Neural progenitor cell (in vitro differentiated cells): Measurements from ENCODE around the gene CYP11A1. TPM values are rescaled to one million over a fixed set of nuclear protein-coding genes. Genes with fewer than 3 reads are reported as not detected.

Experiments used
- DNase-seq: peaks from one replicate; pipeline ENCODE4 v3.0.0-alpha.2; 2016; ENCODE audit warnings: low spot score
- H2AFZ ChIP-seq: fragments of 200-600 bp; sonication (generic); replicated peaks from 2 replicates; pipeline ENCODE4 v1.6.1; 2016; ENCODE audit warnings: antibody characterized with exemption
- H3F3A ChIP-seq: fragments of 200-600 bp; sonication (generic); 2 replicates; pipeline ENCODE4 v1.6.1; 2016; ENCODE audit warnings: antibody characterized with exemption, low read depth
- H3K27ac ChIP-seq: fragments of 200-600 bp; sonication (generic); 2 replicates; pipeline ENCODE4 v1.5.1; 2016; ENCODE audit warnings: mild to moderate bottlenecking
- H3K27me3 ChIP-seq: fragments of 200-600 bp; sonication (generic); 2 replicates; pipeline ENCODE4 v1.6.1; 2016; ENCODE audit warnings: mild to moderate bottlenecking, moderate library complexity
- H3K36me3 ChIP-seq: fragments of 200-600 bp; sonication (generic); 2 replicates; pipeline ENCODE4 v1.5.1; 2016
- H3K4me1 ChIP-seq: fragments of 200-600 bp; sonication (generic); 2 replicates; pipeline ENCODE4 v1.6.1; 2016; ENCODE audit warnings: mixed run types
- H3K4me2 ChIP-seq: fragments of 200-600 bp; sonication (generic); 2 replicates; pipeline ENCODE4 v1.6.1; 2016
- H3K4me3 ChIP-seq: fragments of 200-600 bp; sonication (generic); 2 replicates; pipeline ENCODE4 v1.5.1; 2016
- H3K79me2 ChIP-seq: fragments of 200-600 bp; sonication (generic); 2 replicates; pipeline ENCODE4 v1.6.1; 2016; ENCODE audit warnings: low read depth
- H3K9ac ChIP-seq: fragments of 200-600 bp; sonication (generic); 2 replicates; pipeline ENCODE4 v1.6.1; 2016
- H3K9me3 ChIP-seq: fragments of 200-600 bp; sonication (generic); 2 replicates; pipeline ENCODE4 v1.5.1; 2016; ENCODE audit warnings: low read depth
- H4K20me1 ChIP-seq: fragments of 200-600 bp; sonication (generic); 2 replicates; pipeline ENCODE4 v1.6.1; 2016; ENCODE audit warnings: low read depth
- H3K27ac Mint-ChIP-seq: 3 replicates; pipeline ENCODE4 v1.8.0; 2021; ENCODE audit warnings: mixed read lengths
- H3K27me3 Mint-ChIP-seq: 2 replicates; pipeline ENCODE4 v1.8.0; 2022; ENCODE audit warnings: low read depth, mild to moderate bottlenecking, inconsistent platforms, moderate library complexity, mixed read lengths; ENCODE audit not compliant: insufficient read depth
- H3K36me3 Mint-ChIP-seq: 3 replicates; pipeline ENCODE4 v1.8.0; 2021; ENCODE audit warnings: mixed read lengths
- H3K4me1 Mint-ChIP-seq: 3 replicates; pipeline ENCODE4 v1.8.0; 2021; ENCODE audit warnings: mixed read lengths
- H3K4me3 Mint-ChIP-seq: 3 replicates; pipeline ENCODE4 v1.8.0; 2021; ENCODE audit warnings: mild to moderate bottlenecking, moderate library complexity, mixed read lengths
- H3K9me3 Mint-ChIP-seq: 3 replicates; pipeline ENCODE4 v1.8.0; 2020; ENCODE audit warnings: mixed read lengths
- EZH2 ChIP-seq: fragments of 200-600 bp; sonication (generic); IDR thresholded peaks from 2 replicates; pipeline ENCODE4 v1.6.1; 2017; ENCODE audit warnings: antibody characterized with exemption, mild to moderate bottlenecking, moderate library complexity
- EZH2phosphoT487 ChIP-seq: fragments of 200-600 bp; sonication (generic); IDR thresholded peaks from 2 replicates; pipeline ENCODE4 v1.6.1; 2017; ENCODE audit warnings: antibody characterized with exemption
- total RNA-seq: library from RNA; depleted of rRNA; stranded (reverse); fragments of >200 nt; gene quantifications from 2 replicates; pipeline ENCODE4 v1.2.3, GENCODE V29; 2015; ENCODE audit warnings: low replicate concordance
- TF ChIP-seq, protein P1 (sequence below): fragments of 200-600 bp; sonication (generic); IDR thresholded peaks from 2 replicates; pipeline ENCODE4 v1.5.1; 2017; ENCODE audit warnings: antibody characterized with exemption, mild to moderate bottlenecking

Gene CYP11A1
- total RNA-seq, 1 donor from 2014 or later: 0.99 TPM

GRCh38 chr15:74376226-74376625, 8.8 kb upstream of the CYP11A1 start:
- Mint-ChIP-seq H3K27ac (no peak overlapping the region), H3K36me3 (no peaks in the 10 kb centered on the region), H3K9me3 (no peaks in the 10 kb centered on the region), H3K27me3 (peaks cover 13% of the 10 kb centered on the region), H3K4me3 (no peak overlapping the region), H3K4me1 (peaks cover 17% of the 10 kb centered on the region)
- Histone ChIP-seq H3F3A (peaks cover 16% of the 10 kb centered on the region), H2AFZ (no peak overlapping the region), H3K4me2 (no peak overlapping the region), H3K9me3 (no peaks in the 10 kb centered on the region), H3K27me3 (peaks cover 27% of the 10 kb centered on the region), H3K79me2 (no peaks in the 10 kb centered on the region), H3K9ac (no peak overlapping the region), H3K4me1 (peaks cover 6% of the 10 kb centered on the region), H3K27ac (no peak overlapping the region), H3K36me3 (no peaks in the 10 kb centered on the region), H3K4me3 (no peak overlapping the region), H4K20me1 (no peaks in the 10 kb centered on the region)
- DNase-seq: no peak
- TF ChIP-seq EZH2 (no peak), EZH2phosphoT487 (no peak)
- TF ChIP-seq, protein P1, sequence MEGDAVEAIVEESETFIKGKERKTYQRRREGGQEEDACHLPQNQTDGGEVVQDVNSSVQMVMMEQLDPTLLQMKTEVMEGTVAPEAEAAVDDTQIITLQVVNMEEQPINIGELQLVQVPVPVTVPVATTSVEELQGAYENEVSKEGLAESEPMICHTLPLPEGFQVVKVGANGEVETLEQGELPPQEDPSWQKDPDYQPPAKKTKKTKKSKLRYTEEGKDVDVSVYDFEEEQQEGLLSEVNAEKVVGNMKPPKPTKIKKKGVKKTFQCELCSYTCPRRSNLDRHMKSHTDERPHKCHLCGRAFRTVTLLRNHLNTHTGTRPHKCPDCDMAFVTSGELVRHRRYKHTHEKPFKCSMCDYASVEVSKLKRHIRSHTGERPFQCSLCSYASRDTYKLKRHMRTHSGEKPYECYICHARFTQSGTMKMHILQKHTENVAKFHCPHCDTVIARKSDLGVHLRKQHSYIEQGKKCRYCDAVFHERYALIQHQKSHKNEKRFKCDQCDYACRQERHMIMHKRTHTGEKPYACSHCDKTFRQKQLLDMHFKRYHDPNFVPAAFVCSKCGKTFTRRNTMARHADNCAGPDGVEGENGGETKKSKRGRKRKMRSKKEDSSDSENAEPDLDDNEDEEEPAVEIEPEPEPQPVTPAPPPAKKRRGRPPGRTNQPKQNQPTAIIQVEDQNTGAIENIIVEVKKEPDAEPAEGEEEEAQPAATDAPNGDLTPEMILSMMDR: no peak

DNA sequence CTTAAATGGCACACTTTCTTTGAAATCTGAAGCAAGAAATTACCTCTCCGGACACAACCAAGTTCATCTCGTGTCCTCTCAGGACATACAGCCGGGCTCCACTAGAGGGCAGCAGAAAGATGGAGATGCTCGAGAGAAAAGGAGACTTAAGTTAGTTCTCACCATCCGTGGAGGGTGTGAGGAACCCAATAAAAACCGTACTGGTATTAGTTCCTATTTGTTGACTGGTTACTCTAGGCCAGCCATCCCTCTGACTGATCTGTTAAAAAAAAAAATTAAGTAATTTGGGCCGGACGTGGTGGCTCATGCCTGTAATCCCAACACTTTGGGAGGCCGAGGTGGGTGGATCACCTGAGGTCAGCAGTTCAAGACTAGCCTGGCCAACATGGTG, 7.9 kb upstream of the CYP11A1 start:
- Mint-ChIP-seq H3K4me3 (peak overlapping the region; percentile 86), H3K27me3 (peaks cover 17% of the 10 kb centered on the region), H3K36me3 (no peaks in the 10 kb centered on the region), H3K9me3 (no peaks in the 10 kb centered on the region), H3K27ac (no peak overlapping the region), H3K4me1 (peaks cover 21% of the 10 kb centered on the region)
- H3K36me3 ChIP-seq: no peaks in the 10 kb centered on the region
- no peak overlapping the region for H3K9ac ChIP-seq
- H3K27me3 ChIP-seq: peaks cover 27% of the 10 kb centered on the region
- no peak overlapping the region for H3K4me2 ChIP-seq
- no peaks in the 10 kb centered on the region for H3K9me3 ChIP-seq
- DNase-seq: peak; percentile 86
- no peak overlapping the region for H3K4me3 ChIP-seq
- H3K79me2 ChIP-seq: no peaks in the 10 kb centered on the region
- TF ChIP-seq EZH2: no peak
- TF ChIP-seq, protein P1: peak; percentile 91
- no peak overlapping the region for H3K27ac ChIP-seq
- no peak overlapping the region for H2AFZ ChIP-seq
- H3K4me1 ChIP-seq: peaks cover 15% of the 10 kb centered on the region
- H4K20me1 ChIP-seq: no peaks in the 10 kb centered on the region
- H3F3A ChIP-seq: peaks cover 19% of the 10 kb centered on the region

DNA sequence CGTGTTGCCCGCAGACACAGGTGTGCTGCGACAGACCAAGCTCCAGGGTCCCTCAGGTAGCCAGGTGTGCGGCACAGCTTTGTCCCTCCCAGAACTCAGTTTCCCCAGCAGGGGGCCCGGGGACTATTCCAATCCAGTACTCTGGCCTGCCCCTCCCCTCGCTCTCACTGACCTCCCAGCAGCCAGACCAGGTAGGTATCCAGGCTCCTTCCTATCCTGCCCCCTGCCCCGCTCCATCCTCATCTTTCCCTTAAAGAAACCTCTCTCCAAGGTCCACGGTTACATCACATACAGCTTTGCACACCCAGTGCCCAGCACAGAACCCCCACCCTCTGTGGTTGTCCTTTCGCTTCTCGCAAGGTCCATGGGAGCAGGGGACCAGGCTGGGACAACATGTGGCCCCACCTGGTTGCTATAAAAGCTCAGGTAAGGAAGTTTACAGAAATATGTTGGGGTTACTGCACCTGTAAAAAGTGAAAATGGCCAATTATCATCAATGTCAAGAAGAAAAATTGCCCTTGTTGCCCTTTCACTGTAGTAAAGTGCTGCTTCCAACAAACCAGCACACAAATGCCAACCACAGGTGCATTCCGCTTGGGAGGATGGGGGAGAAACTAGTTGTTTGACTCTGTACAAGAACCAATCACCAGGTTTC, 7.3 kb upstream of the CYP11A1 start:
- Histone ChIP-seq H3K4me3 (peak overlapping the region; percentile 65), H3K4me2 (peak overlapping the region; percentile 96), H3K27me3 (peaks cover 32% of the 10 kb centered on the region), H3K36me3 (no peaks in the 10 kb centered on the region), H3K79me2 (no peaks in the 10 kb centered on the region), H3K9ac (no peak overlapping the region), H3K27ac (no peak overlapping the region), H3K9me3 (no peaks in the 10 kb centered on the region), H3F3A (peaks cover 19% of the 10 kb centered on the region), H3K4me1 (peaks cover 19% of the 10 kb centered on the region), H2AFZ (no peak overlapping the region), H4K20me1 (no peaks in the 10 kb centered on the region)
- Mint-ChIP-seq H3K4me1 (peaks cover 25% of the 10 kb centered on the region), H3K36me3 (no peaks in the 10 kb centered on the region), H3K4me3 (peak overlapping the region; percentile 86), H3K9me3 (no peaks in the 10 kb centered on the region), H3K27ac (no peak overlapping the region), H3K27me3 (peaks cover 20% of the 10 kb centered on the region)
- DNase-seq: no peak
- TF ChIP-seq, protein P1: no peak
- TF ChIP-seq EZH2phosphoT487 (no peak), EZH2 (no peak)
